ENCODE data around the gene RAB6A. TPM values are rescaled to one million over a fixed set of nuclear protein-coding genes. Genes with fewer than 3 reads are reported as not detected.
"Not testable (repeated sequence)": the region's sequence is repeated elsewhere in the genome, so short reads cannot be mapped to it uniquely, and the experiment has no call there.

Gene RAB6A
- total and polyA plus RNA-seq, 7 donors = 49.4 to 117 (median 86.9) TPM

DNA sequence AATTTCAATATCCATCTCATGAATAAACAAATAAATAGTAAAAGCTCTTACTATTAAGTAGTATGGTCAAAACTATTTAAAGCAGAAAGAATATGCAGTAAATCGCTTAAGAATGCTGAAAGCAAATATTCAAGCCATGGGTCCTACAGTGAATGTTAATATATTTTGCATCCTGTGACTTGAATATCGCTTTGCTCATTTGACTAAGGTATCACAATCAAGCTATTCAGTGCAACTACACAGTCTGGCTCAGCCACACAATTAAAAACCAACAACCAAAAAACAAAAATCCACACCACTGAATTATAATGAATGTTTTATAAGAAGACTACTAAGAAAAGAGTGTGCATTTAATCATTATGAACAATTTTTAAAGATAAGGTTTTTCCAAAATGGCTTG, 45.3 kb downstream of the RAB6A start:
- WGBS, 3 donors = 97 to 100% (median 97%) methylated on average over 2 of the region's 2 CpGs
- TF ChIP-seq, protein P1, sequence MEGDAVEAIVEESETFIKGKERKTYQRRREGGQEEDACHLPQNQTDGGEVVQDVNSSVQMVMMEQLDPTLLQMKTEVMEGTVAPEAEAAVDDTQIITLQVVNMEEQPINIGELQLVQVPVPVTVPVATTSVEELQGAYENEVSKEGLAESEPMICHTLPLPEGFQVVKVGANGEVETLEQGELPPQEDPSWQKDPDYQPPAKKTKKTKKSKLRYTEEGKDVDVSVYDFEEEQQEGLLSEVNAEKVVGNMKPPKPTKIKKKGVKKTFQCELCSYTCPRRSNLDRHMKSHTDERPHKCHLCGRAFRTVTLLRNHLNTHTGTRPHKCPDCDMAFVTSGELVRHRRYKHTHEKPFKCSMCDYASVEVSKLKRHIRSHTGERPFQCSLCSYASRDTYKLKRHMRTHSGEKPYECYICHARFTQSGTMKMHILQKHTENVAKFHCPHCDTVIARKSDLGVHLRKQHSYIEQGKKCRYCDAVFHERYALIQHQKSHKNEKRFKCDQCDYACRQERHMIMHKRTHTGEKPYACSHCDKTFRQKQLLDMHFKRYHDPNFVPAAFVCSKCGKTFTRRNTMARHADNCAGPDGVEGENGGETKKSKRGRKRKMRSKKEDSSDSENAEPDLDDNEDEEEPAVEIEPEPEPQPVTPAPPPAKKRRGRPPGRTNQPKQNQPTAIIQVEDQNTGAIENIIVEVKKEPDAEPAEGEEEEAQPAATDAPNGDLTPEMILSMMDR (IDR thresholded peaks at IDR 0.05) = no peak
- intact Hi-C loops (cut with DNase I) = no loop called here
- Histone ChIP-seq H3K27me3 (ENCODE audit: insufficient read depth in 3 of 3, low read length in 2 of 3) (no peaks in the 10 kb centered on the region), H3K4me3 (no peak overlapping the region), H3K27ac (no peak overlapping the region), H3K4me1 (peaks cover 5% of the 10 kb centered on the region), H3K9me3 (no peaks in the 10 kb centered on the region), H3K36me3 (ENCODE audit: insufficient read depth in 1 of 2, low read depth in 1 of 2) (peaks cover 0 to 72% of the 10 kb centered on the region in 2 donors)
- ATAC-seq (no peak), DNase-seq (no peak)

DNA sequence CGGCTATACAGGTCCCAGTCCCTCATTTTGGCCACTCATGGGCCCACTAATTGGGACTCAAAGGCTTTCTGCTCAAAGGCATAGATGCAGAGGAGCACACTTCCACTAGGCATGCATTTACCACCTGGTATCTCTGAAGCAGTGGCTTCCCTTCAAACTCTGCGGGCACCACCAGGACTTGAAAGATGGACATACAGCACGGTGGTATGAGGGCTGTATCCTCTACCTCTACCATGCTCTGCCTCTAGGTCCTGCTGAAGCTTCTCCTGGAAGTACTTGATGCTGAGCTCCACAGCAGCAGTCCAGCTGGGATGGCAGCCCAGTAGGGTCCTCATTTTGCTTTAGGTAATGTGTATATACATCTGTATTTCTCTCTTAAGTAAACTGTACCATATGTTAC, 49.9 kb downstream of the RAB6A start:
- 91 to 94% (median 93%) methylated on average over 3 of the region's 3 CpGs for WGBS, 3 donors
- no peaks in the 10 kb centered on the region for H3K9me3 ChIP-seq
- DNase-seq (no peak), ATAC-seq (no peak)
- TF ChIP-seq, protein P1 (IDR thresholded peaks at IDR 0.05) = no peak
- no peak overlapping the region for H3K4me3 ChIP-seq
- no peak overlapping the region for H3K27ac ChIP-seq
- peaks cover 0 to 67% of the 10 kb centered on the region in 2 donors for H3K36me3 ChIP-seq (ENCODE audit: insufficient read depth in 1 of 2, low read depth in 1 of 2)
- intact Hi-C loops (cut with DNase I) = no loop called here
- peaks cover 5% of the 10 kb centered on the region for H3K4me1 ChIP-seq
- H3K27me3 ChIP-seq (ENCODE audit: insufficient read depth in 3 of 3, low read length in 2 of 3) = no peaks in the 10 kb centered on the region

DNA sequence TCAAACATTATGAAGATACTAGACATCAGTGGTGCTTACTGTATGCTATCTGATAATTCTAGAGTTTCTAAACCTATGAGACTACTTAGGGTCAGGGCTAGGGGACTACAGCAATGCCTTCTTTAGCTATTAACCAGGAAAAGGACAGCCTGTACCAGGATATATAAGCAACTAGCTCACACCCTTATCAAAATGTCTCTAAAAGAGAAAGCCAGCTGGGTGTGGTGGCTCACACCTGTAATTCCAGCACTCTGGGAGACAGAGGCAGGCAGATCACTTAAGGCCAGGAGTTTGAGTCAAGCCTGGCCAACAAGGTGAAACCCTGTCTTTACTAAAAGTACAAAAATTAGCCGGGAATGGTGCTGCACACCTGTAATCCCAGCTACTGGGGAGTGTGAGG, 55.8 kb downstream of the RAB6A start:
- ATAC-seq (no peak), DNase-seq (no peak)
- intact Hi-C loops (cut with DNase I) = no loop called here
- Histone ChIP-seq H3K27me3 (ENCODE audit: insufficient read depth in 3 of 3, low read length in 2 of 3) (no peaks in the 10 kb centered on the region), H3K4me3 (no peak overlapping the region), H3K36me3 (ENCODE audit: insufficient read depth in 1 of 2, low read depth in 1 of 2) (peaks cover 0 to 79% of the 10 kb centered on the region in 2 donors), H3K27ac (no peak overlapping the region), H3K4me1 (no peaks in the 10 kb centered on the region), H3K9me3 (no peaks in the 10 kb centered on the region)
- TF ChIP-seq, protein P1 (IDR thresholded peaks at IDR 0.05) = no peak
- whole genome bisulfite sequencing, 3 donors = 86 to 100% (median 95%) methylated on average over 1 of the region's 1 CpG

DNA sequence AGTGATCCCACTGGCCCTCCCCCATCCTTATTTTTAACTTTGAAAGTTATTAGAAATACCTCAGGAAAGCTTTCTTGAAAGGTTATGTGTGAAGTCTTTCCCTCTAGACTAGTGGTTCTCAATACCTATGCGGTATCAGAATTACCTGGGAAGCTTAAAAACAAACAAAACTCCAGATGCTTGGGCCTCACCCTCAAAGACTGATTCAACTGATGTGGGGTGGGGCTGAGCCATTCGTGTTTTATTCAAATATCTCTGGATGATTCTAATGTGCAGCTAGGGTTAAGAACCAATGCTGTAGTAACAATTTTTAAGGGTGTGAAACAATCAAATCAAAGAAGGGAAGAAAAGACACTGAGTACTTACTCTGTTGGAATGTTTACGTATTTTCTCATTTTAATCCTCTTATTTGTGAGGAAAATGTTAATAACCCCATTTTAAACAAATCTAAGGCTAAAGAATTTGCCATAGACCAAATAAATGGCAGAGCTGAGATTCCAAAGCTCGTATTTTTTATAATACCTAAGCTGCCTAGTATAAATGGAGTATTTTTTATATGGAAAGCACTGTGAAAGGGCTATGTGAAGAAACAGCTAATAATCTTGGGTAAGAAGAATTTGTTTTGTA, 66.9 kb downstream of the RAB6A start:
- TF ChIP-seq, protein P1 (IDR thresholded peaks at IDR 0.05) = no peak
- Histone ChIP-seq H3K27me3 (ENCODE audit: insufficient read depth in 3 of 3, low read length in 2 of 3) (no peaks in the 10 kb centered on the region), H3K27ac (no peak overlapping the region), H3K9me3 (no peaks in the 10 kb centered on the region), H3K4me3 (no peak overlapping the region), H3K36me3 (ENCODE audit: insufficient read depth in 1 of 2, low read depth in 1 of 2) (peaks cover 0 to 38% of the 10 kb centered on the region in 2 donors), H3K4me1 (no peaks in the 10 kb centered on the region)
- 94 to 95% (median 95%) methylated on average over 4 of the region's 4 CpGs for WGBS, 3 donors
- ATAC-seq = no peak
- intact Hi-C loops (cut with DNase I) = no loop called here
- no peak for DNase-seq

DNA sequence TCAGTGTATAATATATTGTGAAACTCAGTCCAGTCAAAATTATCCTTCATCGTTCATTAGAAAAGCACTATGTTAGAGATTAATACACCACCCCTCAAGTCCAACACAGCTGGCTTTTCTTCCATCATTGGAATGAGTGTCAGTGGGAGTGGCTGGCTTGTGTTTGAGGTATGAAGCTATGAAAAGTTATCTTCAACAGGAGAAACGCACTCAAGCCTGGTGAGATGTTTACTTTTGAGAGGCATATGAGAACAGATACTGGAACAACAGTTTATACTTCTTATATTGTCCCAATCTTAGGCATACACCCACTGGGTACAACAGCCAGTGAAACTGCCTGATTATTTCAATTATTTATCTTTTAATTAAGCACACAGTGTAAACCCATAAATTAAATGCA, 80.2 kb downstream of the RAB6A start:
- TF ChIP-seq, protein P1 (IDR thresholded peaks at IDR 0.05) = no peak
- H3K4me3 ChIP-seq = no peak overlapping the region
- H3K27me3 ChIP-seq (ENCODE audit: insufficient read depth in 3 of 3, low read length in 2 of 3) = no peaks in the 10 kb centered on the region
- WGBS, 3 donors = 76 to 84% (median 81%) methylated on average over 2 of the region's 2 CpGs
- ATAC-seq (no peak), DNase-seq (no peak)
- peaks cover 0 to 67% of the 10 kb centered on the region in 2 donors for H3K36me3 ChIP-seq (ENCODE audit: insufficient read depth in 1 of 2, low read depth in 1 of 2)
- no peaks in the 10 kb centered on the region for H3K9me3 ChIP-seq
- intact Hi-C loops (cut with DNase I) = no loop called here
- no peak overlapping the region for H3K27ac ChIP-seq
- no peaks in the 10 kb centered on the region for H3K4me1 ChIP-seq

DNA sequence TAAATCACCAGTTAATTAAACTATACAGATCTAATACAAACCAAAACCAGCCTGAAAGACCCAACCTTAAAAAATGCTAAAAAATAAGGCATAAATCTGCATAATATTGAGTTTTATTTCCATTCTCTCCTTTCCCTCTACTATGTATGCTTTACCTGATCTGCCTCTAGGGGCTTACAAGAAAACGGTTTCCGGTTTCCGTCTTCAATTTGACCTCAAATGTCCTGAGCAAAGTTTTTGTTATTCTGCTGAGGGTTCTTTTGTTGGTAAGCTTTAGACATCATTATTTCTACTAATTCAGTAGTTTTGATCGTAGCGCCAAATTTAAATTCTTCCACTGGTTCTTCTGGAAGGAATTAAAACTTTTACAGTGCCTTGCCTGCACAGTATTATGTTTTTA, 84.3 kb downstream of the RAB6A start:
- H3K27me3 ChIP-seq (ENCODE audit: insufficient read depth in 3 of 3, low read length in 2 of 3); H3K4me1 ChIP-seq; H3K27ac ChIP-seq; H3K9me3 ChIP-seq; intact Hi-C loops (cut with DNase I); H3K4me3 ChIP-seq; DNase-seq: not testable (repeated sequence)
- H3K36me3 ChIP-seq (ENCODE audit: insufficient read depth in 1 of 2, low read depth in 1 of 2) = peaks cover 0 to 66% of the 10 kb centered on the region in 2 donors
- WGBS, 3 donors = 46 to 73% (median 53%) methylated on average over 5 of the region's 5 CpGs
- peak in 1 of 4 donors; percentile 42 for ATAC-seq
